ENCODE results near the gene ITSN1. TPM values are rescaled to one million over a fixed set of nuclear protein-coding genes. Genes with fewer than 3 reads are reported as not detected.

ITSN1 gene
- total RNA-seq, 2 experiments from 2014 or later: 2.3 to 4.6 TPM

DNA sequence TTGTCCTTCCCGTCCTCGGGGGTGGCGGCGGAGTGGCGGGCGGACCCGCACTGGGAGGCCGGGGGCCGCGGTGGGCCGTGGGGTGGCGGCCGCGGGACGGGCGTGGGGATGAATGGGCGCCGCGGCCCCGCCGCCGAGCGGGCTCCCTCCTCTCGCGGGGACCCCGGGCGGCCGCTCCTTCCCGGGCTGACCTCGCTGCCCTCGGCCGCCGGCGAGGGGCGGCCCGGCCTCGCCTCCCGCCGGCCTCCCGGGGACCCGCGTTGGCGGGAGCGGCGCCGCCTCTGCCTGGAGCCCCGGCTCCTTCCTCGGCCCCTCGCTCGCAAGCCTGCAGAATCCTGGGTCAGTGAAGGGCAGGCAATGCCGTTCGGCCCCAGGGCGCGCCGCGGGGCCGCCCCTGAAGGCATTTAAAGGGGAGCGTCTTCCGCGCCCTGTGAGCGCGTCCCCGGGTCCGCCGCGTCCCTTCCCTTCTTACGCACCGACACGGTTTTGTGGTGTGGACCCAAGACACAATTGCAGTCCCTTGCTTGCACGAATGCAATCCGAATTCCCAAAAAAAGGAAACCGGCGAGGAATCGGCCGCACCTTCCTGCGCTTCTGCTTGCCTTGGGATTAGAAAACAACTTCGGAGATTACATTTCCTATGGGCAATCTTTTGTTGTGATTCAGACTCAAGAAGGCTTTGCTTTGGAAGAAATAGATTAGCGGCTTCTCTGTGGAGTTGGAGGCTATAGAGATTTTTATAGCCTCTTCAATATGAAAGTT, 776 bp downstream of the ITSN1 start:
- no peaks in the 10 kb centered on the region for H3K9me3 Mint-ChIP-seq
- no peak for ATAC-seq (ENCODE audit: low read depth)
- no peak overlapping the region for H3K27ac Mint-ChIP-seq

GRCh38 chr21:33643658-33644311, 1.5 kb downstream of the ITSN1 start:
- DNase-seq (no peak), ATAC-seq (ENCODE audit: low read depth) (no peak)
- Mint-ChIP-seq H3K27me3 (peaks cover 30% of the 10 kb centered on the region), H3K27ac (no peak overlapping the region), H3K4me3 (peak overlapping the region; percentile 83), H3K9me3 (no peaks in the 10 kb centered on the region), H3K4me1 (peaks cover 14% of the 10 kb centered on the region), H3K36me3 (peaks cover under 1% of the 10 kb centered on the region)
- POLR2A ChIA-PET: no interaction called here

More for the DNA sequence above, 776 bp downstream of the ITSN1 start:
- peaks cover 12% of the 10 kb centered on the region for H3K4me1 Mint-ChIP-seq
- POLR2A ChIA-PET: no interaction called here
- peaks cover 28% of the 10 kb centered on the region for H3K27me3 Mint-ChIP-seq
- DNase-seq: no peak
- peaks cover 3% of the 10 kb centered on the region for H3K36me3 Mint-ChIP-seq
- peak overlapping the region; percentile 83 for H3K4me3 Mint-ChIP-seq

DNA sequence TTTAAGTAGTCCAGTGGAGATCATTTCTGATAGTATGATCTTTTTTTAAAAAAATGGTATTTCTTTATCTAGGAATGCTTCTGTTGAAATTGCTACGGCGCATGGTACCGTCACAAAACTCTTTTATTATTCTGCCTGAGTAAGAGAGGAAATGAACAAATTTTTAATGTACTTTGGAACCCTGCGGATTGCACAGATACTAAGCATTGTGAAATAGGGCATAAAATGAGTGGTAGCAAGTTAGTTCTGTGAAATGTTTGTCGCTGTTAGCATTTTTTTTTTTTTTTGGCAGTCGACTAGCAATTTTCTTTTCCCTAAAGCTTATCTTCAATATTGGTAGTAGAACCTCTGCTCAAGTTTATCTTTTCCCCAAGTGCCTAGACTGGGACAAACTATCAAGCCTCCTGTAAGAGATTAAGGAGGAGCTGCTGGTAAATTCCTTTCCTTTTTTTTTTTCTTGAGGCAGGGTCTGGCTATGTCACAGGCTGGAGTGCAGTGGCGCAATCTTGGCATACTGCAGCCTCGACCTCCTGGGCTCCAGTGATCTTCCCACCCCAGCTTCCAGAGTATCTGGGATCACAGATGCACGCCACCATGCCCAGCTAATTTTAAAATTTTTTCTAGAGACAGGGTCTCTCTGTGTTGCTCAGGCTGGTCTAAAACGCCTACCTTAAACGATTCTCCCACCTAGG, 2.2 kb downstream of the ITSN1 start:
- Mint-ChIP-seq H3K4me3 (no peak overlapping the region), H3K27me3 (peaks cover 33% of the 10 kb centered on the region), H3K36me3 (no peaks in the 10 kb centered on the region), H3K4me1 (peaks cover 14% of the 10 kb centered on the region), H3K9me3 (no peaks in the 10 kb centered on the region), H3K27ac (no peak overlapping the region)
- ATAC-seq (ENCODE audit: low read depth) (no peak), DNase-seq (no peak)
- POLR2A ChIA-PET: interaction anchor here (0.7 kb wide), 1 partner anchor 280 kb away, joined by 5 read pairs; no protein-coding TSS in a partner anchor

- no peak overlapping the region for H3K4me3 Mint-ChIP-seq
- peaks cover 42% of the 10 kb centered on the region for H3K27me3 Mint-ChIP-seq
- H3K9me3 Mint-ChIP-seq: no peaks in the 10 kb centered on the region
- ATAC-seq (ENCODE audit: low read depth): no peak
- peaks cover 10% of the 10 kb centered on the region for H3K4me1 Mint-ChIP-seq
- no peak overlapping the region for H3K27ac Mint-ChIP-seq
- POLR2A ChIA-PET: no interaction called here
- no peaks in the 10 kb centered on the region for H3K36me3 Mint-ChIP-seq
- DNase-seq: no peak
Observed at GRCh38 chr21:33645730-33646129, 3.4 kb downstream of the ITSN1 start.

- peaks cover 45% of the 10 kb centered on the region for H3K27me3 Mint-ChIP-seq
- peaks cover 5% of the 10 kb centered on the region for H3K4me1 Mint-ChIP-seq
- no peaks in the 10 kb centered on the region for H3K36me3 Mint-ChIP-seq
- no peaks in the 10 kb centered on the region for H3K9me3 Mint-ChIP-seq
- ATAC-seq (ENCODE audit: low read depth) (no peak), DNase-seq (no peak)
- no peak overlapping the region for H3K4me3 Mint-ChIP-seq
- POLR2A ChIA-PET: no interaction called here
- no peak overlapping the region for H3K27ac Mint-ChIP-seq
Observed at GRCh38 chr21:33647587-33647986, 5.3 kb downstream of the ITSN1 start.

GRCh38 chr21:33648555-33648954, 6.3 kb downstream of the ITSN1 start:
- H3K36me3 Mint-ChIP-seq: no peaks in the 10 kb centered on the region

DNA sequence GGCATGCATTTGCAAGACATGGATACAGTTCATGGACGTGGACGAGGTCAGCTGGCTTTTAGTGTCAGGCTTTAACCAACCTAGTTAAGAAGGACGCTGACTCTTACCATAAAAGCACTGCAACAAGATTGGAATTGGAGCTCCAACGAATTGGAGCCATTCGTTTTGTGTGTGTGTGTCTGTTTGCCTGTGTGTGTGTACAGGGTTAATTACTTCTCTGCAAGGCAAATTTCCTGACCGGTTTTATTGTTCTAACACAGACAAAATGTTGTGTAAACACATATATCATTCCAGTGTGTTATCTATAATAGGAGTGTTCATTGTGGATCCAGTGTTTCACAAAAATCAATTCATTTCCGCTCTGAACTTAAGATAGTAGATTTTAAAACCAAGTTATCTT, 7.9 kb downstream of the ITSN1 start:
- DNase-seq (no peak), ATAC-seq (ENCODE audit: low read depth) (no peak)
- Mint-ChIP-seq H3K27me3 (peaks cover 25% of the 10 kb centered on the region), H3K27ac (no peak overlapping the region), H3K4me1 (peaks cover 2% of the 10 kb centered on the region), H3K36me3 (no peaks in the 10 kb centered on the region), H3K4me3 (no peak overlapping the region), H3K9me3 (no peaks in the 10 kb centered on the region)
- POLR2A ChIA-PET: no interaction called here

More at GRCh38 chr21:33648555-33648954, 6.3 kb downstream of the ITSN1 start:
- Mint-ChIP-seq H3K4me3 (no peak overlapping the region), H3K9me3 (no peaks in the 10 kb centered on the region), H3K27me3 (peaks cover 41% of the 10 kb centered on the region), H3K4me1 (peaks cover 5% of the 10 kb centered on the region), H3K27ac (no peak overlapping the region)
- DNase-seq (no peak), ATAC-seq (ENCODE audit: low read depth) (no peak)
- POLR2A ChIA-PET: no interaction called here

GRCh38 chr21:33650929-33651509, 8.7 kb downstream of the ITSN1 start:
- Mint-ChIP-seq H3K36me3 (no peaks in the 10 kb centered on the region), H3K27me3 (peaks cover 19% of the 10 kb centered on the region), H3K4me1 (peaks cover 2% of the 10 kb centered on the region), H3K4me3 (no peak overlapping the region), H3K9me3 (no peaks in the 10 kb centered on the region), H3K27ac (no peak overlapping the region)
- ATAC-seq (ENCODE audit: low read depth) (no peak), DNase-seq (no peak)
- POLR2A ChIA-PET: no interaction called here

- H3K36me3 Mint-ChIP-seq: no peaks in the 10 kb centered on the region
- no peaks in the 10 kb centered on the region for H3K9me3 Mint-ChIP-seq
- POLR2A ChIA-PET: no interaction called here
- ATAC-seq (ENCODE audit: low read depth): no peak
- no peak for DNase-seq
- H3K4me1 Mint-ChIP-seq: peaks cover 2% of the 10 kb centered on the region
- H3K27ac Mint-ChIP-seq: no peak overlapping the region
- peaks cover 19% of the 10 kb centered on the region for H3K27me3 Mint-ChIP-seq
- H3K4me3 Mint-ChIP-seq: no peak overlapping the region
Observed at GRCh38 chr21:33651965-33652680, 9.8 kb downstream of the ITSN1 start.

GRCh38 chr21:33654412-33654811, 12.1 kb downstream of the ITSN1 start:
- POLR2A ChIA-PET: no interaction called here
- Mint-ChIP-seq H3K9me3 (no peaks in the 10 kb centered on the region), H3K4me3 (no peak overlapping the region), H3K4me1 (no peaks in the 10 kb centered on the region), H3K27me3 (peaks cover 19% of the 10 kb centered on the region), H3K27ac (no peak overlapping the region), H3K36me3 (no peaks in the 10 kb centered on the region)
- DNase-seq (no peak), ATAC-seq (ENCODE audit: low read depth) (no peak)

- ATAC-seq (ENCODE audit: low read depth) (no peak), DNase-seq (no peak)
- no peaks in the 10 kb centered on the region for H3K9me3 Mint-ChIP-seq
- peaks cover 9% of the 10 kb centered on the region for H3K27me3 Mint-ChIP-seq
- no peak overlapping the region for H3K4me3 Mint-ChIP-seq
- H3K27ac Mint-ChIP-seq: no peak overlapping the region
- H3K4me1 Mint-ChIP-seq: peaks cover 2% of the 10 kb centered on the region
- POLR2A ChIA-PET: no interaction called here
- H3K36me3 Mint-ChIP-seq: peaks cover 2% of the 10 kb centered on the region
Observed at GRCh38 chr21:33655588-33656221, 13.4 kb downstream of the ITSN1 start.

- ATAC-seq (ENCODE audit: low read depth): no peak
- peaks cover 2% of the 10 kb centered on the region for H3K36me3 Mint-ChIP-seq
- POLR2A ChIA-PET: no interaction called here
- H3K27ac Mint-ChIP-seq: no peak overlapping the region
- peaks cover 2% of the 10 kb centered on the region for H3K4me1 Mint-ChIP-seq
- no peak for DNase-seq
- H3K9me3 Mint-ChIP-seq: no peaks in the 10 kb centered on the region
- no peak overlapping the region for H3K4me3 Mint-ChIP-seq
- peaks cover 6% of the 10 kb centered on the region for H3K27me3 Mint-ChIP-seq
Observed at GRCh38 chr21:33657124-33657820, 15.0 kb downstream of the ITSN1 start.
